GM18873 (cell line): ENCODE measurements around the gene PCDHGA8.
"Not testable (repeated sequence)": the region's sequence is repeated elsewhere in the genome, so short reads cannot be mapped to it uniquely, and the experiment has no call there.

ENCODE experiments used
- ATAC-seq: cut with Tn5 transposase; IDR thresholded peaks from one replicate; pipeline ENCODE4 v1.9.1; 2021; ENCODE audit warnings: mild to moderate bottlenecking, moderate library complexity, moderate number of reproducible peaks; ENCODE audit not compliant: unreplicated experiment, low FRiP score

The PCDHGA8 gene

GRCh38 chr5:141430332-141431113 is 38.1 kb downstream of the PCDHGA8 start, which contains the start of gene PCDHGA12:
Gene PCDHGA12 (plus strand): TSS chr5:141430507. CDS start chr5:141430760, 253 bp downstream.
- ATAC-seq = peak; percentile 81

- ATAC-seq = no peak
Measured at GRCh38 chr5:141431286-141431685, 38.9 kb downstream of the PCDHGA8 start.

DNA sequence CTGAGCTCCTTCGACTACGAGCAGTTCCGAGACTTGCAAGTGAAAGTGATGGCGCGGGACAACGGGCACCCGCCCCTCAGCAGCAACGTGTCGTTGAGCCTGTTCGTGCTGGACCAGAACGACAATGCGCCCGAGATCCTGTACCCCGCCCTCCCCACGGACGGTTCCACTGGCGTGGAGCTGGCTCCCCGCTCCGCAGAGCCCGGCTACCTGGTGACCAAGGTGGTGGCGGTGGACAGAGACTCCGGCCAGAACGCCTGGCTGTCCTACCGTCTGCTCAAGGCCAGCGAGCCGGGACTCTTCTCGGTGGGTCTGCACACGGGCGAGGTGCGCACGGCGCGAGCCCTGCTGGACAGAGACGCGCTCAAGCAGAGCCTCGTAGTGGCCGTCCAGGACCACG is 39.9 kb downstream of the PCDHGA8 start:
- ATAC-seq = not testable (repeated sequence)

- not testable (repeated sequence) for ATAC-seq
Measured at GRCh38 chr5:141432726-141433125, 40.3 kb downstream of the PCDHGA8 start.

- no peak for ATAC-seq
Measured at GRCh38 chr5:141434006-141434405, 41.6 kb downstream of the PCDHGA8 start.

GRCh38 chr5:141437221-141437620 is 44.8 kb downstream of the PCDHGA8 start:
- ATAC-seq = no peak

DNA sequence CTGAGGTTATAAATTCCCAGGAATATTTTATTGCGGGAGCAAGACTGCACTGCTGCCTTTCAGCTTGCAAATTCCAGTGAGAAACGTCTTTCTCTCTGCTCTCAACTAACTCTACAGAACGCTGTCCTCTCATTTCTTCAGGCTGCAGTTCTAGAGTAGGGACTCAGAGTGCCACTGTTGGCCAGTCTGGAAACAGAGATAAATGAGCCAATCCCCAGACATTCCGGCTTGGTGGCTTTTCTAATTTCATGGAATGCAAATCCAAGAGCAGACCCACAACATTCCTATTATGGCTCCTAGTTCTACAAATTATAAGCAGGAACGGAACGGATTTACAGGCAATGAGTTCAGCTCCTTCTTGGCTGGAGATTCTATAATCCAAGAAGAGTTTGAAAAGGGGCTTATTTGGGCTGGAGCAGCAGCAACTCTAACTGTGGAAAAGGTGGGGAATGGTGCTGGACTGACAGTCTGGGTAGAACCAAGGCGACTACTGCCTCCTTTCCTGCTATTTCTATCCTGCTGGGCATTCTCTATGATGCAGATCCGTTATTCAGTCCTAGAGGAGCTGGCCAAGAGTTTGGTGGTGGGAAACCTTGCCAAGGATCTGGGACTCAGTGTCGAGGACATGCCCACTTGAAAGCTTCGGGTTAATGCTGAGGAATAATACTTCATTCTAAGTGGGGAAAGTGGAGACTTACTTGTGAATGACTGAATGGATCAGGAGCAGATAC is 47.1 kb downstream of the PCDHGA8 start:
- no peak for ATAC-seq

- no peak for ATAC-seq
Measured at GRCh38 chr5:141440341-141440740, 47.9 kb downstream of the PCDHGA8 start.

DNA sequence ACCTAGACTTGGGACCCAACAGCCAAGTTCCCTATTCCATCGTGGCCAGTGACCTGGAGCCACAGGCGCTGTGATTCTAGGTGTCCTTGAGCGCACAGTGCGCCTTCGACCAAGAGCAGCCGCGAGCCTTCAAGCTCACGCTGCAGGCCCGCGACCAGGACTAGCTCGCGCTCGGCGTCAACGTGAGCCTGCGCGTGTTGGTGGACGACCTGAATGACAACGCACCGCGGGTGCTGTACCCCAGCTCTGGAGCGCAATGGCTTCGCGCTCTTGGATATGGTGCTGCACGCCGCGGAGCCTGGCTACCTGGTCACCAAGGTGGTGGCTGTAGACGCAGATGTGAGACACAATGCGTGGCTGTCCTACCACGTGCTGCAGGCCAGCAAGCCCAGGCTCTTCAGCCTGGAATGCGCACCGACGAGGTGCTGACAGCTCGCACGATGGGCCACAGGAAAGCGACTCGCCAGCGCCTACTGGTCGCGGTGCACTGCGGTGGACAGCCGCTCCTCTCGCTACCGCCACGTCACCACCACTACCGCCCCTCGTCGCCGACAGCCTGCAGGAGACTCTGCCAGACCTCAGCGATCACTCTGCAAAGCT is 49.2 kb downstream of the PCDHGA8 start:
- no peak for ATAC-seq
